G401.6 (cell line): ENCODE measurements around the gene FLCN.

Source experiments
- FAIRE-seq: peaks from 2 replicates; lab custom pipeline; 2012; peaks lifted over from hg19 to GRCh38; lab: Jason Lieb, UNC

FLCN gene

GRCh38 chr17:17165666-17166308 is 71.2 kb downstream of the FLCN start:
- FAIRE-seq, result no peak

GRCh38 chr17:17164676-17165075 is 72.3 kb downstream of the FLCN start:
- FAIRE-seq, result no peak

GRCh38 chr17:17164156-17164555 is 72.8 kb downstream of the FLCN start:
- no peak for FAIRE-seq
